ENCODE data around the gene SEMA4D. TPM values are rescaled to one million over a fixed set of nuclear protein-coding genes. Genes with fewer than 3 reads are reported as not detected.

Gene SEMA4D
- total RNA-seq, 1 experiment from 2014 or later, result 0.37 TPM

DNA sequence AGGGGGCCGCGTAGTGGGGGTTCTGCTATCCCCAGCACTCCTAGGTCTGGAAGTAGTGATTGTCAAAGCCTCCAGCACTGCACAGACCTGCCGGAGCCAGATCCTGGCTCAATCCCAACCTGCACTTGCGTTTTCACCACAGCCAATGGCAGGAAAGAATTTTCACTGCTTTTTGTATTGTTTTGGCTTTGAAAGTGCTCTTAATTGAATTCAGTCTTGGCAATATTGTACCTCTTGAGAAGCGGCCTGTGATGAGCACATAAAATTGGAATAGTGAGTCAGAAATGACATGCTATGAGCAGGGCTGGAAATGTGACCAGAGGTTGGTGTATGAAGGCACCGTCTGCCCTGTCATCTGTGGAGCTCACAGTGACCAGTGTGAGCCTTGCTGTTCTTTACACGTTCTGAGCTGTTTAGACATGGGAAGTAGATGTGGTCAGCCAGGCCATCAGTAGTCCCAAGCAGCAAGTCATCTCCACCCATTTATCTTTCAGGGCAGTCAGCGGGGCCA lies 138.1 kb downstream of the SEMA4D start:
- no peak overlapping the region for H3K27ac ChIP-seq
- no peaks in the 10 kb centered on the region for H3K4me1 ChIP-seq (replicated peaks)
- peak in 1 of 2 experiments; percentile 15 for DNase-seq (ENCODE audit: low read depth in 1 of 2, low spot score in 2 of 2)
- no peaks in the 10 kb centered on the region for H3K27me3 ChIP-seq (replicated peaks)
- H3K36me3 ChIP-seq, result peaks cover 36% of the 10 kb centered on the region
- H3K9me3 ChIP-seq (replicated peaks), result no peaks in the 10 kb centered on the region
- H3K4me3 ChIP-seq, result no peak overlapping the region

DNA sequence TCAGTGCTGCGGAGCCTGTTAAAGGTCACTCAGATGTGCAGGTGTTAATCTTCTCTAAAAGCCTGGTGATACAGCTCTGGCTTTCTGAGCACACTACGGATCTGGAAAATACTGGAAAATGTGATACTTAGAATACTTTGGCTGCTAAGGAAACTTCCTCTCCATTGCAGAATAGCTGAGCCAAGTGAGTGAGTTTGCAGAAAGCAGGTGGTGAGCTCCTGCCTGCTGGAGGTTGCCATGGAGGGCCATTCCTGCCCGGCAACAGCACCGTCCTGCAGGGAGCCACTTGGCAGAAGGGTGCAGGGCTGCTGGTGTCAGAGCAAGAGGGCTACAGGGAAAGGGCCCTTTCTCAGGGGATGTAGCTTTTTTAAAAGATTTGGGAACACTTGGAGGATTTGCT lies 138.9 kb downstream of the SEMA4D start:
- Histone ChIP-seq H3K9me3 (replicated peaks) (no peaks in the 10 kb centered on the region), H3K27me3 (replicated peaks) (no peaks in the 10 kb centered on the region), H3K4me1 (replicated peaks) (no peaks in the 10 kb centered on the region), H3K36me3 (peaks cover 44% of the 10 kb centered on the region), H3K4me3 (no peak overlapping the region), H3K27ac (no peak overlapping the region)
- DNase-seq (ENCODE audit: low read depth in 1 of 2, low spot score in 2 of 2), result peak in 1 of 2 experiments; percentile 28

DNA sequence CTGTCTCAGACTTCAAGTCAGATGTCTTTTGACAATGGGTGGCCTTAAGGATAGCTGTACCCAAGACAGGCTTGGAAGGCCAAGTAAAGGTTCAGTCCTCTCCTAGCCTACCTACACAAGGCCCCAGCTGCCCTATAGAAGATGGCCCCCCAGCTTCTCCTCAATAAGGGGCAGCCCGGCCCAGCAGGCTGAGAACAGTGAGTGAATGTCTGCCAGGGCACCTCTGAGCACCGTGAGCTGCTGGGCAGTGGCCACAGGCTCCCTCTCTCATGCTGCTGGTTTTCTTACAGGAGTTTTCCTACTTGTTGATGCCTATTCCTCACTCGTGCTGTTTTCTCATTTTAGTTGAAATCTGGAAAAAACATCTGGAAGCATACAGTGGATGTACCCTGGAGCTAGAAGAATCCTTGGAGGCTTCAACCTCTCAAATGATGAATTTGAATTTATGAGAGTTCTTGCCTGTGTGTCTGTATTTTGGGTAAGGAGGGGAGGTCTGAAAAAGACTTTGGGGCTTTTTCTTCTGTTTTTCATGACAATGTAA lies 139.5 kb downstream of the SEMA4D start:
- Histone ChIP-seq H3K27me3 (replicated peaks) (no peaks in the 10 kb centered on the region), H3K9me3 (replicated peaks) (no peaks in the 10 kb centered on the region), H3K36me3 (peaks cover 49% of the 10 kb centered on the region), H3K27ac (no peak overlapping the region), H3K4me1 (replicated peaks) (no peaks in the 10 kb centered on the region), H3K4me3 (no peak overlapping the region)
- DNase-seq (ENCODE audit: low read depth in 1 of 2, low spot score in 2 of 2), result peak in 1 of 2 experiments; percentile 10

DNA sequence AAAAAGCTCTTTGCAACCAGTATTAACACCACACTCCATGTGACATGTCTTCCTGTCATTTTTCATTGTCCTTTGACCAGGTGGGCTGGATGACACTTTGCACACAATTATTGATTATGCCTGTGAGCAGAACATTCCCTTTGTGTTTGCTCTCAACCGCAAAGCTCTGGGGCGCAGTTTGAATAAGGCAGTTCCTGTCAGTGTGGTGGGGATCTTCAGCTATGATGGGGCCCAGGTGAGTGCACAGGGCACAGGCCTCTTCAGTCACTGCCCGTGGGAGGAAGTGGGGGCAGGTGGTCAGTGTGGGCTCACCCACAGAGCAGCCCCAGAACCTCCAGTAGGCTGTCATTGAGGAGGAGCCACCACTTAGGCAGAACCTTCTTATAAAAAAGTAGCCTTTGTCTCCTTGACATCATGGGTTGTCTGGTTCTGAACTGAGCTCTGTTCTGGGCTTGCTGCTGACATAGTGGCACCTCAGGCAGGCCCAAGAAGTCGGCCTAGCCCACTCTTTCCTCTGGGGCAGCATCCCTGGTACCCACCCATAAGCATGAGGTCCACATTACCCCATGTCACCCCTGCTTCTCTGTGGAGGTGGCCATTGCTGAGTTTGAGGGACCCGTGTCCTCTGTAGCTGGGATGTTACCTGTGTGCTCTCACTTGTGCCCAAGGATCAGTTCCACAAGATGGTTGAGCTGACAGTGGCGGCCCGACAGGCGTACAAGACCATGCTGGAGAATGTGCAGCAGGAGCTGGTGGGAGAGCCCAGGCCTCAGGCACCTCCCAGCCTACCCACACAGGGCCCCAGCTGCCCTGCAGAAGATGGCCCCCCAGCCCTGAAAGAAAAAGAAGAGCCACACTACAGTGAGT lies 140.3 kb downstream of the SEMA4D start:
- H3K27me3 ChIP-seq (replicated peaks), result no peaks in the 10 kb centered on the region
- peak in 1 of 2 experiments; percentile 27 for DNase-seq (ENCODE audit: low read depth in 1 of 2, low spot score in 2 of 2)
- no peak overlapping the region for H3K4me3 ChIP-seq
- H3K36me3 ChIP-seq, result peaks cover 53% of the 10 kb centered on the region
- H3K4me1 ChIP-seq (replicated peaks), result no peaks in the 10 kb centered on the region
- no peaks in the 10 kb centered on the region for H3K9me3 ChIP-seq (replicated peaks)
- H3K27ac ChIP-seq, result no peak overlapping the region

DNA sequence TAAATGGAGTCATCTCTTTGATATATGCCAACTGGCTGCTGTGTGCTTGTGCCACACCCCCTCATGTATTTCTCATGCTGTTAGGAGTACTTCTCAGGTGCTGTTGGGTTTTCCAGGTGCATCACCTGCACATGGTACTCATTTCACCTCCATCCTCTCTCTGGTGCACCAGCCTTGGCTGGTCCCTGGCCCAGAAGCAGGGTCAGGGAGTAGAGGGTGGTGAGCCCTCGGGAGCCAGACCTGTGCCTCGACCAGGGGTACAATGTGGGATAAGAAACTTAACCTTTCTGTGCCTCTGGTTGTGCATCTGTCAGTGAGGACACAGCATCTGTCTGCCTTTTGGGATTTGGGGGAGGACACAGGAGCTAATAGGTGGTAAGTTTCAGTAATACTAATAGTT lies 141.1 kb downstream of the SEMA4D start:
- no peaks in the 10 kb centered on the region for H3K4me1 ChIP-seq (replicated peaks)
- H3K27me3 ChIP-seq (replicated peaks), result no peaks in the 10 kb centered on the region
- no peak overlapping the region for H3K4me3 ChIP-seq
- no peak overlapping the region for H3K27ac ChIP-seq
- peaks cover 55% of the 10 kb centered on the region for H3K36me3 ChIP-seq
- peak in 1 of 2 experiments; percentile 9 for DNase-seq (ENCODE audit: low read depth in 1 of 2, low spot score in 2 of 2)
- H3K9me3 ChIP-seq (replicated peaks), result no peaks in the 10 kb centered on the region

DNA sequence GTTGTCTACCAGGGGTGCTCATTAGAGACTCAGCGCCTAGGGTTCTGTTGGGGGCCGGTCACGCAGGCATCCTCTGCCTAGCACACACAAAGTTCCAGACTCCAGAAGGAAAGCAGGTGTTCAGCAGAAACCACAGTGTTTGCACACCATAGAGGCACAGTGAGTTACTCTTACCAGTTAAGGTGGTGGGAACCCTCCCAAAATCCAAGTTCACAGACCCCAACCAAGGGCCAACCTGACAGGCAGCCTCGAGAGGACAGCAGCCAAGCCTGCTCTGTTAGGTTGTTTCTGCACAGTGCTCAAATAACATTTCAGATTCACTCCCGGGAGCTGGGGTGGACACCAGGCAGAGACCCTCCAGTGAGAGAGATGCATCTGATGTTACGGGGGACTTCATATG lies 143.4 kb downstream of the SEMA4D start:
- Histone ChIP-seq H3K27me3 (replicated peaks) (no peaks in the 10 kb centered on the region), H3K4me3 (no peak overlapping the region), H3K9me3 (replicated peaks) (no peaks in the 10 kb centered on the region), H3K36me3 (peaks cover 58% of the 10 kb centered on the region), H3K4me1 (replicated peaks) (no peaks in the 10 kb centered on the region), H3K27ac (no peak overlapping the region)
- no peak for DNase-seq (ENCODE audit: low read depth in 1 of 2, low spot score in 2 of 2)

DNA sequence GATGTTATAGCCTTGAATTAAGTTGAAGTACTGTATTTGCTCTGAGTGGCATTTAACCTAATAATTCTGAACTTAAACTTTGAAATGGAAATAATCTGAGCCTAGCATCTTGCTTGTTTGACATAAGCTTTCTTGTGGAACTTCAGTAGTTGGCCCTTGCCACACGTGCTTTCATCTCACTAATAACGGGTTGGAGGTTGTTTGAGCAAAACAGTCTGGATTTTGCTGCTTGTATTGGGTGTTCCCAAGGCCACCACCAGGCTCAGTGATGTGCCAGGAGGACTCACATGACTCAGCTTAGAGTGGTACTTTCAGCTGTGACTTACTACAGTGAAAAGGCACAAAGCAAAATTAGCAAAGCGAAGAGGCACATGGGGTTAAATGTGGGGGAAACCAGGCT lies 143.9 kb downstream of the SEMA4D start:
- DNase-seq (ENCODE audit: low read depth in 1 of 2, low spot score in 2 of 2), result no peak
- Histone ChIP-seq H3K27me3 (replicated peaks) (no peaks in the 10 kb centered on the region), H3K27ac (no peak overlapping the region), H3K9me3 (replicated peaks) (no peaks in the 10 kb centered on the region), H3K4me1 (replicated peaks) (no peaks in the 10 kb centered on the region), H3K36me3 (peaks cover 61% of the 10 kb centered on the region), H3K4me3 (no peak overlapping the region)

DNA sequence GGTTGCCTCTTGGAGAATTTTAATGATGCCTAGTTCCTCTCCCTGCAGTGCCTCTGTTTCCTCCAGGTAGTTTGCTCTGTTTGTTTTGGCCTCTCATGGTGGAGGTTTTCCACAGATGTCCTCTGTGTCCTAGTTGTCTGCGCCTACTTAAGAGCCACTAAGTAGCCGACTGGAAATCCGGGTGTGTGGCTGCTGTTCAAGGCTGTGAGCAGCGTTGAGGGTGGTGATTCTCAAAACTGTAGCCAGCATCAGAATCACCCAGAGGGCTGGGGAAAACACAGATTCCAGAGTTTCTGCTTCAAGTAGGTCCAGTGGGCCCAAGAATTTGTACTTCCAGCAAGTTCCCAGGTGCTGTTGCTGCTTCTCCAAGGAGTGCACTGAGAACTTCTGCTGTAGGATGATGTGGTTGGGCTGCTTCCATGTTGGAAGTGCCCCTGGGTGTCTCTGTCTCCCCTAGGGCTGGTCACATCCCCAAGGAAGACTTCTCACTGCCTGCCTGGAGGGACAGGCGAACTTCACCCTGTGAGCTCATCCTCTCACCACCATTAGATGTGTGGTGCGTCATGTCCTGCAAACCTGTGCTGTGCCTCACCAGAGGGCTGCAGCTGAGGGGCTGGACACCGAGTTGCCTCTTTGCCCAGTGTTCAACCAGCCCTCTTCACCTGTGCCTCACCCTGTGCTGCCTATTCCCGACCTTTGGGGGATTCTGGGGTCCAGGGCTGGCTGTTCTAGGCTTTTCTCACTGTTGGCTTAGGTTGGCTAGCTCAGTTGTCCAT lies 144.9 kb downstream of the SEMA4D start:
- no peak for DNase-seq (ENCODE audit: low read depth in 1 of 2, low spot score in 2 of 2)
- H3K27me3 ChIP-seq (replicated peaks), result no peaks in the 10 kb centered on the region
- H3K4me3 ChIP-seq, result no peak overlapping the region
- no peaks in the 10 kb centered on the region for H3K4me1 ChIP-seq (replicated peaks)
- H3K9me3 ChIP-seq (replicated peaks), result no peaks in the 10 kb centered on the region
- H3K27ac ChIP-seq, result no peak overlapping the region
- peaks cover 68% of the 10 kb centered on the region for H3K36me3 ChIP-seq

DNA sequence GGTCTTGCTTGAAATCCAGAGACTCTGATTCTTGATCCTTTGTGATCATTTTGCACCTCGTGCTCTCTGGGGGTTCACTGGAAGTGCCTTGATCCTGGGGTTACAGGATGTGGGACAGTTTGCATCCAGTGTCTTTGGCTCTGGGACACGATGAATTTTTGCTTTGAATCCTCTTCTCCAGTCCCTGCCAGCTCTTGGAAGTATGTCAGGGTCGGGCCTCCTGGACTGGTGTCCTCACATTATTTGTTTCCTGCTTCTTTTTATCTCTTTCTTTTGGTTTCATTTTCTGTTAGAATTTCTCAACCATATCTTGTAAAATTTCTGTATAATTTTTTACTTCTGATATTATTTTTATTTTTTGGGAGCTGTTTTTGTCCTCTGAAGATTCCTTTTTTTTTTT lies 145.5 kb downstream of the SEMA4D start:
- no peak for DNase-seq (ENCODE audit: low read depth in 1 of 2, low spot score in 2 of 2)
- Histone ChIP-seq H3K9me3 (replicated peaks) (no peaks in the 10 kb centered on the region), H3K27me3 (replicated peaks) (no peaks in the 10 kb centered on the region), H3K4me3 (no peak overlapping the region), H3K27ac (no peak overlapping the region), H3K4me1 (replicated peaks) (no peaks in the 10 kb centered on the region), H3K36me3 (peaks cover 64% of the 10 kb centered on the region)

DNA sequence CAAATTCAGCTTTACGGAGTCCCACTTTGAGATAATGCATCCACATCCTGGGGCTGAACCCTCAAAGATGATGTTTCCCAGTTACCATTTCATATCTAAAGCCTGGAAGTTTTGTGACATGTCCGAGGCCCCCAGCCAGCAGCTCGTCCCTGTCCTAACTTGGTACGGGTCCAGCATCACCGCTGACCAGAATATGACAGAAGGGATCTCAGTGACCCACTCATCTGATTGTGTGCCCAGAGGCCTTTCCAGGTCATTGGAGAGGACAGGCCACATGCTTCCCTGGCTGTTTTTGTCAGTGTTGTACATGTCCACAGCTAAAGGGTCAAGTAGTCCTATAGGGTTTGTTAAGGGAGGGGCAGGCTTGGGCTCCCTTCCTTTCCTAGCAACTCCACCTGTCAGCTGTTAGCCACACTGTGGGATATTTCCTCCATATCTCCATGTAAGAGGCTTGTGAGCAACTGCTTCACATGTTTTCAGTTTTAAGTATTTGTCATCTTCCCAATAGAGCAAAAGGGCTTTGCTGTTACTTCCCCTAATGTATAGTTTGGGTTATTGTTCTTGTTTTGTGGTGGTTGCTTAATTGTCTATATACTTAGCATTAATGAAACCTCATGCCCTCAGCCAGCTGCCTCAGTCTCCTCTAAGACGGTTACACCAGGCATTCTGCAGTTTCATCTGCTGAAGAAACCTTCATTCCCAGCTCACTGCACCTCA lies 146.2 kb downstream of the SEMA4D start:
- no peaks in the 10 kb centered on the region for H3K27me3 ChIP-seq (replicated peaks)
- no peak overlapping the region for H3K27ac ChIP-seq
- no peaks in the 10 kb centered on the region for H3K4me1 ChIP-seq (replicated peaks)
- H3K4me3 ChIP-seq, result no peak overlapping the region
- H3K9me3 ChIP-seq (replicated peaks), result no peaks in the 10 kb centered on the region
- peaks cover 66% of the 10 kb centered on the region for H3K36me3 ChIP-seq
- no peak for DNase-seq (ENCODE audit: low read depth in 1 of 2, low spot score in 2 of 2)

DNA sequence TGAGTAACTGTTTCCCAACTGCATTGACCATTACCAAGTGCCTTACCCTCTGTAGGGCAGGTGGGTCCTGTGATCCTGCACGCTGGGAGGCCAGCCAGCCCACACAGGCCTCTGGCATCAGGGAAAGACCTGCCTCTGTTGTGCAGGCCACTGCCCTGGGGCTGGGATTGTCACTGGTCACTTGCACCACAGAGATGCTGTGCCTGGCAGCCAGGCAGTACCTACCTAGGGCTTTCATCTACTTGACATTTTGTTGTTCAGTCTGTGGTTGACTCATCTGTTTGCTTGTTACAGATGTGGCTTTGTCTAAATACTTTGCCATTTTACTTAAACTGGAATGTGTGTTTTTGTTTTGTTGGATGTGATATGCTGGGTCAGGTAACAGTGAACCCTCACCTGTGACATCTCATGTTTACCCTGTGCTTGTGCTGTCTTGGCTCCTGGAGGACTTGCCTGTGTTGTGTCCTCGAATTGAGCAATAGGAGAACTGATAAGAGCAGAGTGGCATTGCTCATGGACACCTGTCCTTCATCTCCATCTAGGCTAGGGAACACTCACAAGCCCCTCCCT lies 146.8 kb downstream of the SEMA4D start:
- Histone ChIP-seq H3K9me3 (replicated peaks) (no peaks in the 10 kb centered on the region), H3K36me3 (peaks cover 73% of the 10 kb centered on the region), H3K4me3 (no peak overlapping the region), H3K27me3 (replicated peaks) (no peaks in the 10 kb centered on the region), H3K4me1 (replicated peaks) (no peaks in the 10 kb centered on the region), H3K27ac (no peak overlapping the region)
- DNase-seq (ENCODE audit: low read depth in 1 of 2, low spot score in 2 of 2), result no peak

DNA sequence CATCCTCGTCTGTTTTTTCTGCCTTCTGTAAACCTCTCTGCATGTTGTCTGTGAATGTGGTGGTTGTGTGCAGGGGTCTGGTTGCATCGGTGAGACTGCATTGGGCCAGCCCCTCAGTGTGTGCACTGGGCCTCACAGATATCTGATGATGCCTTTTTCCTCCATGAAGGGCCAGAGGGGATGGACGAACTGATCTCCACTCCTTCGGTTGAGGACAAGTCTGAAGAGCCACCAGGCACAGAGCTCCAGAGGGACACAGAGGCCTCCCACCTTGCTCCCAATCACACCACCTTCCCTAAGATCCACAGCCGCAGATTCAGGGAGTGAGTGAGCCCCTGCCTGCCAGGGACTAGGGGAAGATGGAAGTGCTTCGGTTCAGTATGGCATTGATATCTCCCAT lies 148.3 kb downstream of the SEMA4D start:
- Histone ChIP-seq H3K27ac (no peak overlapping the region), H3K9me3 (replicated peaks) (no peaks in the 10 kb centered on the region), H3K36me3 (peaks cover 69% of the 10 kb centered on the region), H3K27me3 (replicated peaks) (no peaks in the 10 kb centered on the region), H3K4me1 (replicated peaks) (no peaks in the 10 kb centered on the region), H3K4me3 (no peak overlapping the region)
- DNase-seq (ENCODE audit: low read depth in 1 of 2, low spot score in 2 of 2), result no peak

DNA sequence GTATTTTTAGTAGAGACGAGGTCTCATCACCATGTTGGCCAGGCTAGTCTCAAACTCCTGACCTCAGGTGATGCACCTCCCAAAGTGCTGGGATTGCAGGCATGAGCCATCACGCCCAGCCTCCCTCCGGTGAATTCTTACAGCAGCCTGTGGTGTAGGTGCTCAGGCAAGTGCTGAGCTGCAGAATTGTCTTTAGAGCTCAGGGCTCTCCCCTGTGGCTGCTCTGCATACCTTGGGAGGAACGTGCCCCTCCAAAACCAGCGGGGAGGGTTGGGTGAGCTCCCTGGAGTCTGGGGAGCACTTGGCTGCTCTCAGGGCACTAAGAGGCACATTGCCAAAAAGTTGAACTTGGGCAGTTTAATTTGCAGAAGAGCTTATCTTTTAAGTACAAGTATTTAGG lies 150.3 kb downstream of the SEMA4D start:
- Histone ChIP-seq H3K36me3 (peaks cover 63% of the 10 kb centered on the region), H3K4me1 (replicated peaks) (no peaks in the 10 kb centered on the region), H3K27ac (no peak overlapping the region), H3K4me3 (no peak overlapping the region), H3K27me3 (replicated peaks) (no peaks in the 10 kb centered on the region), H3K9me3 (replicated peaks) (no peaks in the 10 kb centered on the region)
- DNase-seq (ENCODE audit: low read depth in 1 of 2, low spot score in 2 of 2), result no peak
